Measurements from ENCODE around the gene TMEM121. TPM values are rescaled to one million over a fixed set of nuclear protein-coding genes. Genes with fewer than 3 reads are reported as not detected.

TMEM121 gene
- total RNA-seq, 1 donor from 2014 or later, result 9.3 TPM

DNA sequence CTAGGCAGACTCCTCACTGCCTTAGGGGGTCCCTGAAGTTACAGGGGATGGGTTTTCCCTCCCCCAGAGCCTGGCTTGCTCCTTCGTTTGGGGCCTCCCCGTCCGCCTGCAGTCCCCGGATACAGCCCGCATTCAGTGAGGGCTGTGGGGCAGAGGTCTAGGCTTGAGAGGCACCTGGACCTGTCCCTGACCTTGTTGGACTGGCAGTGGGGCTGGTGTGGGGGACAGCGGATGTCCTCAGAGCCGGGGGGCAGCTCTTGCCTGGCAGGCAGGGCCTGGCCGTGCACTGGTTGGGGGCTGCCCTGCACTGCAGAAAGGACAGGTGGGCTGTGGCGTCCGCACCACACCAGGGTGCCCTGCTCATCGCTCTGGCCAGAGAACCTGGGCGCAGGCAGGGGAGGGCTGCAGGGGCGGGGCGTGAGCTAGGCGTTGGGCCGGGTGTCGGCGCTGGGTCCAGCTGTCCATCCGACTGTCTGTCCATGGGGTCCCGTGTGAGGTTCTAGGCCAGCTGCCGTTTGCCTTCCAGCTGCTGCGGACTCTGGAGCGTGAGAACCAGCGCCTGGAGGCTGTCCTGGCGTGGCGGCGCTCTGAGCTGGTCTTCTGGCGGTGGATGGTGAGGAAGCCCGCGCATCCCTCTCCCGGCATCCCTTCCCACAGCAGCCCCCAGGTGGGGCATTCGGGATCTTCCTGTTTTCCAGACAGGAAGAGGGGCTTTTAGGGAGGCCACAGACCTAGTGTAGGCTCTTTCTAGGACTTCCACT is 29.4 kb upstream of the TMEM121 start:
- no peak for DNase-seq (ENCODE audit: extremely low spot score in 2 of 2)
- peaks cover 4% of the 10 kb centered on the region for H3K4me1 ChIP-seq
- H3K27me3 ChIP-seq, result no peaks in the 10 kb centered on the region
- no peaks in the 10 kb centered on the region for H3K36me3 ChIP-seq
- intact Hi-C loops (cut with DNase I), result loop anchor here (10.0 kb wide), 1 partner anchor 282 kb away; no protein-coding TSS in a partner anchor
- H3K9me3 ChIP-seq, result no peaks in the 10 kb centered on the region
- H3K27ac ChIP-seq, result no peak overlapping the region
- TF ChIP-seq POLR2A (IDR thresholded peaks at IDR 0.05) (no peak), POLR2AphosphoS5 (IDR thresholded peaks at IDR 0.05; ENCODE audit: insufficient read depth in 1 of 2, low read depth in 1 of 2) (no peak)
- TF ChIP-seq, protein P1, sequence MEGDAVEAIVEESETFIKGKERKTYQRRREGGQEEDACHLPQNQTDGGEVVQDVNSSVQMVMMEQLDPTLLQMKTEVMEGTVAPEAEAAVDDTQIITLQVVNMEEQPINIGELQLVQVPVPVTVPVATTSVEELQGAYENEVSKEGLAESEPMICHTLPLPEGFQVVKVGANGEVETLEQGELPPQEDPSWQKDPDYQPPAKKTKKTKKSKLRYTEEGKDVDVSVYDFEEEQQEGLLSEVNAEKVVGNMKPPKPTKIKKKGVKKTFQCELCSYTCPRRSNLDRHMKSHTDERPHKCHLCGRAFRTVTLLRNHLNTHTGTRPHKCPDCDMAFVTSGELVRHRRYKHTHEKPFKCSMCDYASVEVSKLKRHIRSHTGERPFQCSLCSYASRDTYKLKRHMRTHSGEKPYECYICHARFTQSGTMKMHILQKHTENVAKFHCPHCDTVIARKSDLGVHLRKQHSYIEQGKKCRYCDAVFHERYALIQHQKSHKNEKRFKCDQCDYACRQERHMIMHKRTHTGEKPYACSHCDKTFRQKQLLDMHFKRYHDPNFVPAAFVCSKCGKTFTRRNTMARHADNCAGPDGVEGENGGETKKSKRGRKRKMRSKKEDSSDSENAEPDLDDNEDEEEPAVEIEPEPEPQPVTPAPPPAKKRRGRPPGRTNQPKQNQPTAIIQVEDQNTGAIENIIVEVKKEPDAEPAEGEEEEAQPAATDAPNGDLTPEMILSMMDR (IDR thresholded peaks at IDR 0.05), result no peak
- no peak overlapping the region for H3K4me3 ChIP-seq

DNA sequence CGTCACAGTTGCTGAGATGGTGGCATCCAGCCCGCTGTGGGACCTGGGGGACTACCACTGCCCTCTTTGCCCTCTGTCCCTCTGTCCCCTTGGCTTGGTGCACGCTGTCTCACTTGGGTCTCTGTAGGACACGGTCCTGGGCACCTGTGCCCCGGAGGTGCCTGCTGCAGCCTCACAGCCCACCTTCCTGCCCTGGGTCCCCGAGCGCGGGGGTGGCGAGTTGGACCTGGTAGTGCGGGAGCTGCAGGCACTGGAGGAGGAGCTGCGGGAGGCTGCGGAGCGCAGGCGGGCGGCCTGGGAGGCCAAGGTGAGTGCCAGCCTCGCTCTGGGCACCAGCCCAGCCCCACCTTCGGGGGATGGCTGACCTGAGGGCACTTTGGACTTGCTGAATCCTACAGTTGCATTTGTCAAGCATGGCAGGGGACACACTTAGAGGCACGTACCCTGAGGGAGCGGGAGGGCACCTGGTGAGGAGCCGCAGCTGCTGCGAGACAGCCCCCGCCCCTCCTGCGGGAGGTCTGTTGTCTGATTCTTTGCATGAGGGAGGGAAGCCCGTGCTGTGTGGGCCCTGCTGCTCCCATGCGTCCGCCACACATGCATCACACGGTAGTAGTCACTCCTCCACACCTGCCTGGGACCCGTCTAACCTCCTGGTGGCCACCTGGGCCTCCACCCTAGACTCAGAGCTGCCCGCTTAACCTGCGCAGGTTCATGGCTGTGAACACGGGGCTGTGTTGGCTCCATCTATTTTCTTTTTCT is 28.5 kb upstream of the TMEM121 start:
- H3K27ac ChIP-seq, result no peak overlapping the region

GRCh38 chr14:105498430-105499255 is 27.7 kb upstream of the TMEM121 start:
- Histone ChIP-seq H3K27me3 (no peaks in the 10 kb centered on the region), H3K27ac (no peak overlapping the region), H3K9me3 (no peaks in the 10 kb centered on the region), H3K36me3 (no peaks in the 10 kb centered on the region), H3K4me3 (no peak overlapping the region), H3K4me1 (no peaks in the 10 kb centered on the region)
- intact Hi-C loops (cut with DNase I), result loop anchor here (10.0 kb wide), 1 partner anchor 284 kb away; no protein-coding TSS in a partner anchor
- DNase-seq (ENCODE audit: extremely low spot score in 2 of 2), result no peak
- TF ChIP-seq POLR2AphosphoS5 (IDR thresholded peaks at IDR 0.05; ENCODE audit: insufficient read depth in 1 of 2, low read depth in 1 of 2), result no peak
- TF ChIP-seq POLR2A (IDR thresholded peaks at IDR 0.05), result no peak
- TF ChIP-seq, protein P1 (IDR thresholded peaks at IDR 0.05), result no peak

More for the DNA sequence above, 28.5 kb upstream of the TMEM121 start:
- TF ChIP-seq, protein P1 (IDR thresholded peaks at IDR 0.05), result no peak
- TF ChIP-seq POLR2A (IDR thresholded peaks at IDR 0.05) (no peak), POLR2AphosphoS5 (IDR thresholded peaks at IDR 0.05; ENCODE audit: insufficient read depth in 1 of 2, low read depth in 1 of 2) (no peak)
- intact Hi-C loops (cut with DNase I), result loop anchor here (10.0 kb wide), 1 partner anchor 283 kb away; no protein-coding TSS in a partner anchor
- Histone ChIP-seq H3K9me3 (no peaks in the 10 kb centered on the region), H3K4me3 (no peak overlapping the region), H3K27me3 (no peaks in the 10 kb centered on the region), H3K36me3 (no peaks in the 10 kb centered on the region), H3K4me1 (no peaks in the 10 kb centered on the region)
- DNase-seq (ENCODE audit: extremely low spot score in 2 of 2), result peak in 1 of 2 donors; percentile 81

- Histone ChIP-seq H3K27me3 (no peaks in the 10 kb centered on the region), H3K9me3 (no peaks in the 10 kb centered on the region), H3K4me3 (no peak overlapping the region), H3K4me1 (no peaks in the 10 kb centered on the region), H3K27ac (no peak overlapping the region), H3K36me3 (no peaks in the 10 kb centered on the region)
- no peak for DNase-seq (ENCODE audit: extremely low spot score in 2 of 2)
- TF ChIP-seq POLR2A (IDR thresholded peaks at IDR 0.05), result no peak
- no peak for TF ChIP-seq POLR2AphosphoS5 (IDR thresholded peaks at IDR 0.05; ENCODE audit: insufficient read depth in 1 of 2, low read depth in 1 of 2)
- TF ChIP-seq, protein P1 (IDR thresholded peaks at IDR 0.05), result no peak
- intact Hi-C loops (cut with DNase I), result loop anchor here (10.0 kb wide), 1 partner anchor 285 kb away; no protein-coding TSS in a partner anchor
These were observed 26.9 kb upstream of the TMEM121 start for GRCh38 chr14:105499256-105500035.
